HepG2 (cell line): ENCODE results near the gene RNASE7. TPM values are rescaled to one million over a fixed set of nuclear protein-coding genes. Genes with fewer than 3 reads are reported as not detected.

Source experiments
- BRF2 ChIP-seq: sonication (generic); formaldehyde crosslinking; IDR thresholded peaks from 2 replicates; pipeline ENCODE4 v1.8.1; 2022; ENCODE audit warnings: mild to moderate bottlenecking, missing genetic modification reagents
- ESRRA ChIP-seq: sonication (generic); formaldehyde crosslinking; IDR thresholded peaks from 2 replicates; pipeline ENCODE4 v1.5.1; 2020; ENCODE audit warnings: mild to moderate bottlenecking, low read depth, missing genetic modification reagents
- FIP1L1 ChIP-seq: fragments of 200-400 bp; formaldehyde crosslinking; IDR thresholded peaks from 2 replicates; pipeline ENCODE4 v1.6.1; 2018; ENCODE audit warnings: low read depth, mild to moderate bottlenecking, low read length, moderate library complexity, borderline replicate concordance; ENCODE audit not compliant: insufficient read depth
- FOXC1 ChIP-seq: sonication (generic); formaldehyde crosslinking; IDR thresholded peaks from 2 replicates; pipeline ENCODE4 v1.8.0; 2022; ENCODE audit warnings: mild to moderate bottlenecking, missing genetic modification reagents, borderline replicate concordance
- HDAC2 ChIP-seq: sonication (generic); formaldehyde crosslinking; IDR thresholded peaks from 2 replicates; pipeline ENCODE4 v1.4.0; 2020; ENCODE audit warnings: missing genetic modification reagents
- KDM2A ChIP-seq: sonication (generic); formaldehyde crosslinking; IDR thresholded peaks from 2 replicates; pipeline ENCODE4 v1.4.0; 2020; ENCODE audit warnings: low read depth, missing genetic modification reagents, borderline replicate concordance
- KMT2B ChIP-seq: IDR thresholded peaks from 2 replicates; pipeline ENCODE4 v1.6.1; 2016; ENCODE audit warnings: missing genetic modification reagents, missing compliant biosample characterization
- MAZ ChIP-seq, 2 experiments: sonication (generic) in 1 of 2; formaldehyde crosslinking in 1 of 2; IDR thresholded peaks; 2 replicates each; pipeline versions ENCODE4 v1.5.0 to v1.6.1; 2012 to 2020; ENCODE audit warnings: low read depth in 2 of 2, mild to moderate bottlenecking in 2 of 2, borderline replicate concordance in 1 of 2, improper control_type of control experiment in 1 of 2, low read length in 1 of 2, missing genetic modification reagents in 1 of 2, moderate library complexity in 1 of 2
- MYC ChIP-seq: sonication (generic); formaldehyde crosslinking; IDR thresholded peaks from 2 replicates; pipeline ENCODE4 v1.9.0; 2021; ENCODE audit warnings: missing genetic modification reagents, borderline replicate concordance
- SP5 ChIP-seq: IDR thresholded peaks from 2 replicates; pipeline ENCODE4 v1.6.1; 2016; ENCODE audit warnings: low read depth, borderline replicate concordance
- STAT5B ChIP-seq: sonication (generic); formaldehyde crosslinking; IDR thresholded peaks from 2 replicates; pipeline ENCODE4 v1.4.0; 2020; ENCODE audit warnings: missing genetic modification reagents
- ZNF639 ChIP-seq: conservative IDR thresholded peaks from 2 replicates; pipeline ENCODE4 v1.6.1; 2018; ENCODE audit warnings: missing genetic modification reagents
- ZNF75D ChIP-seq: sonication (generic); formaldehyde crosslinking; IDR thresholded peaks from 2 replicates; pipeline ENCODE4 v1.8.1; 2023; ENCODE audit warnings: missing genetic modification reagents, mild to moderate bottlenecking, borderline replicate concordance
- polyA plus RNA-seq, 8 experiments: library from polyadenylated mRNA; depleted of rRNA in 3 of 8; stranded (reverse) in 7 of 8; unstranded in 1 of 8; fragments of >200 nt; fragmentation: Illumina TruSeq in 4 of 8; extraction: Trizol in 4 of 8; gene quantifications; 2 replicates each; pipeline versions ENCODE4 v1.2.1 to v1.2.3, GENCODE V29; 2011 to 2016; ENCODE audit warnings: low read depth in 4 of 8, missing spikeins in 1 of 8, mixed read lengths in 1 of 8; ENCODE audit not compliant: insufficient read depth in 1 of 8
- total RNA-seq, 5 experiments: library from RNA; depleted of rRNA; stranded (reverse); fragments of >200 nt; fragmentation: Illumina TruSeq; extraction: Trizol; gene quantifications; 2 replicates each; pipeline ENCODE4 v1.2.3, GENCODE V29; 2016; ENCODE audit warnings: low read depth in 1 of 5
- TF ChIP-seq, protein P1 (sequence below): sonication (generic); formaldehyde crosslinking; IDR thresholded peaks from 2 replicates; pipeline ENCODE4 v1.4.0; 2020; ENCODE audit warnings: missing genetic modification reagents
- TF ChIP-seq, protein P2 (sequence below): sonication (generic); formaldehyde crosslinking; conservative IDR thresholded peaks from 2 replicates; pipeline ENCODE4 v1.4.0; 2020; ENCODE audit warnings: mild to moderate bottlenecking, missing genetic modification reagents, moderate library complexity
- TF ChIP-seq, protein P3 (sequence below): sonication (generic); formaldehyde crosslinking; IDR thresholded peaks from 2 replicates; pipeline ENCODE4 v1.4.0; 2020; ENCODE audit warnings: mild to moderate bottlenecking, missing genetic modification reagents
- TF ChIP-seq, protein P4 (sequence below): sonication (generic); formaldehyde crosslinking; IDR thresholded peaks from 2 replicates; pipeline ENCODE4 v1.4.0; 2020; ENCODE audit warnings: missing genetic modification reagents

The RNASE7 gene
- total and polyA plus RNA-seq, 2 of the 13 experiments (the other 11 are each of a cell fraction or from before 2014, with no cell fraction given), result 0.04 TPM; not detected in 1

- no peak for TF ChIP-seq FIP1L1
- TF ChIP-seq, protein P1, sequence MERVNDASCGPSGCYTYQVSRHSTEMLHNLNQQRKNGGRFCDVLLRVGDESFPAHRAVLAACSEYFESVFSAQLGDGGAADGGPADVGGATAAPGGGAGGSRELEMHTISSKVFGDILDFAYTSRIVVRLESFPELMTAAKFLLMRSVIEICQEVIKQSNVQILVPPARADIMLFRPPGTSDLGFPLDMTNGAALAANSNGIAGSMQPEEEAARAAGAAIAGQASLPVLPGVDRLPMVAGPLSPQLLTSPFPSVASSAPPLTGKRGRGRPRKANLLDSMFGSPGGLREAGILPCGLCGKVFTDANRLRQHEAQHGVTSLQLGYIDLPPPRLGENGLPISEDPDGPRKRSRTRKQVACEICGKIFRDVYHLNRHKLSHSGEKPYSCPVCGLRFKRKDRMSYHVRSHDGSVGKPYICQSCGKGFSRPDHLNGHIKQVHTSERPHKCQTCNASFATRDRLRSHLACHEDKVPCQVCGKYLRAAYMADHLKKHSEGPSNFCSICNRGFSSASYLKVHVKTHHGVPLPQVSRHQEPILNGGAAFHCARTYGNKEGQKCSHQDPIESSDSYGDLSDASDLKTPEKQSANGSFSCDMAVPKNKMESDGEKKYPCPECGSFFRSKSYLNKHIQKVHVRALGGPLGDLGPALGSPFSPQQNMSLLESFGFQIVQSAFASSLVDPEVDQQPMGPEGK (CRISPR knock-in tag), result peak; percentile 47; the same call in 1 of the 2 replicates
- TF ChIP-seq KDM2A (CRISPR knock-in tag), result peak; percentile 30; the same call in 1 of the 2 replicates
- TF ChIP-seq, protein P2, sequence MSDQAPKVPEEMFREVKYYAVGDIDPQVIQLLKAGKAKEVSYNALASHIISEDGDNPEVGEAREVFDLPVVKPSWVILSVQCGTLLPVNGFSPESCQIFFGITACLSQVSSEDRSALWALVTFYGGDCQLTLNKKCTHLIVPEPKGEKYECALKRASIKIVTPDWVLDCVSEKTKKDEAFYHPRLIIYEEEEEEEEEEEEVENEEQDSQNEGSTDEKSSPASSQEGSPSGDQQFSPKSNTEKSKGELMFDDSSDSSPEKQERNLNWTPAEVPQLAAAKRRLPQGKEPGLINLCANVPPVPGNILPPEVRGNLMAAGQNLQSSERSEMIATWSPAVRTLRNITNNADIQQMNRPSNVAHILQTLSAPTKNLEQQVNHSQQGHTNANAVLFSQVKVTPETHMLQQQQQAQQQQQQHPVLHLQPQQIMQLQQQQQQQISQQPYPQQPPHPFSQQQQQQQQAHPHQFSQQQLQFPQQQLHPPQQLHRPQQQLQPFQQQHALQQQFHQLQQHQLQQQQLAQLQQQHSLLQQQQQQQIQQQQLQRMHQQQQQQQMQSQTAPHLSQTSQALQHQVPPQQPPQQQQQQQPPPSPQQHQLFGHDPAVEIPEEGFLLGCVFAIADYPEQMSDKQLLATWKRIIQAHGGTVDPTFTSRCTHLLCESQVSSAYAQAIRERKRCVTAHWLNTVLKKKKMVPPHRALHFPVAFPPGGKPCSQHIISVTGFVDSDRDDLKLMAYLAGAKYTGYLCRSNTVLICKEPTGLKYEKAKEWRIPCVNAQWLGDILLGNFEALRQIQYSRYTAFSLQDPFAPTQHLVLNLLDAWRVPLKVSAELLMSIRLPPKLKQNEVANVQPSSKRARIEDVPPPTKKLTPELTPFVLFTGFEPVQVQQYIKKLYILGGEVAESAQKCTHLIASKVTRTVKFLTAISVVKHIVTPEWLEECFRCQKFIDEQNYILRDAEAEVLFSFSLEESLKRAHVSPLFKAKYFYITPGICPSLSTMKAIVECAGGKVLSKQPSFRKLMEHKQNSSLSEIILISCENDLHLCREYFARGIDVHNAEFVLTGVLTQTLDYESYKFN, result 0 out of 2 replicates have a peak, but pooled peaks have one; percentile 14
- TF ChIP-seq HDAC2 (CRISPR knock-in tag), result 0 out of 2 replicates have a peak, but pooled peaks have one; percentile 27
- no peak for TF ChIP-seq MYC (CRISPR knock-in tag)
- TF ChIP-seq, protein P3, sequence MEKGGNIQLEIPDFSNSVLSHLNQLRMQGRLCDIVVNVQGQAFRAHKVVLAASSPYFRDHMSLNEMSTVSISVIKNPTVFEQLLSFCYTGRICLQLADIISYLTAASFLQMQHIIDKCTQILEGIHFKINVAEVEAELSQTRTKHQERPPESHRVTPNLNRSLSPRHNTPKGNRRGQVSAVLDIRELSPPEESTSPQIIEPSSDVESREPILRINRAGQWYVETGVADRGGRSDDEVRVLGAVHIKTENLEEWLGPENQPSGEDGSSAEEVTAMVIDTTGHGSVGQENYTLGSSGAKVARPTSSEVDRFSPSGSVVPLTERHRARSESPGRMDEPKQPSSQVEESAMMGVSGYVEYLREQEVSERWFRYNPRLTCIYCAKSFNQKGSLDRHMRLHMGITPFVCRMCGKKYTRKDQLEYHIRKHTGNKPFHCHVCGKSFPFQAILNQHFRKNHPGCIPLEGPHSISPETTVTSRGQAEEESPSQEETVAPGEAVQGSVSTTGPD (CRISPR knock-in tag), result no peak
- TF ChIP-seq, protein P4, sequence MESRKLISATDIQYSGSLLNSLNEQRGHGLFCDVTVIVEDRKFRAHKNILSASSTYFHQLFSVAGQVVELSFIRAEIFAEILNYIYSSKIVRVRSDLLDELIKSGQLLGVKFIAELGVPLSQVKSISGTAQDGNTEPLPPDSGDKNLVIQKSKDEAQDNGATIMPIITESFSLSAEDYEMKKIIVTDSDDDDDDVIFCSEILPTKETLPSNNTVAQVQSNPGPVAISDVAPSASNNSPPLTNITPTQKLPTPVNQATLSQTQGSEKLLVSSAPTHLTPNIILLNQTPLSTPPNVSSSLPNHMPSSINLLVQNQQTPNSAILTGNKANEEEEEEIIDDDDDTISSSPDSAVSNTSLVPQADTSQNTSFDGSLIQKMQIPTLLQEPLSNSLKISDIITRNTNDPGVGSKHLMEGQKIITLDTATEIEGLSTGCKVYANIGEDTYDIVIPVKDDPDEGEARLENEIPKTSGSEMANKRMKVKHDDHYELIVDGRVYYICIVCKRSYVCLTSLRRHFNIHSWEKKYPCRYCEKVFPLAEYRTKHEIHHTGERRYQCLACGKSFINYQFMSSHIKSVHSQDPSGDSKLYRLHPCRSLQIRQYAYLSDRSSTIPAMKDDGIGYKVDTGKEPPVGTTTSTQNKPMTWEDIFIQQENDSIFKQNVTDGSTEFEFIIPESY (CRISPR knock-in tag), result peak; percentile 81
- TF ChIP-seq STAT5B (CRISPR knock-in tag), result no peak
- peak; percentile 12; the same call in 1 of the 2 replicates for TF ChIP-seq SP5
- no peak for TF ChIP-seq ZNF75D (CRISPR knock-in tag)
- no peak for TF ChIP-seq MAZ (IDR thresholded peaks at IDR 0.05; ENCODE audit: borderline replicate concordance, low read depth, low read length)
- peak; percentile 42; the same call in 1 of the 2 replicates for TF ChIP-seq MAZ (CRISPR knock-in tag; IDR thresholded peaks at IDR 0.05; ENCODE audit: low read depth)
- peak; percentile 64; the same call in 1 of the 2 replicates for TF ChIP-seq FOXC1 (CRISPR knock-in tag)
- no peak for TF ChIP-seq KMT2B (CRISPR knock-in tag)
- no peak for TF ChIP-seq ZNF639 (CRISPR knock-in tag)
- TF ChIP-seq BRF2, result no peak
- TF ChIP-seq ESRRA, result peak; percentile 98
Measured at GRCh38 chr14:21014761-21015190, 27.4 kb upstream of the RNASE7 start (continued).
